H9 (cell line): Measurements from ENCODE around the gene NEAT1. TPM values are rescaled to one million over a fixed set of nuclear protein-coding genes. Genes with fewer than 3 reads are reported as not detected.

Experiments
- DNase-seq: peaks from one replicate; pipeline ENCODE4 v3.0.0-alpha.2; 2017
- H2AFZ ChIP-seq: one replicate; pipeline ENCODE4 v1.6.1; 2013; ENCODE audit warnings: mild to moderate bottlenecking, low read length, control low read depth, moderate library complexity
- H2AK5ac ChIP-seq: 2 replicates; pipeline ENCODE4 v1.6.1; 2013; ENCODE audit warnings: low read length, control low read depth, mixed read lengths; ENCODE audit not compliant: insufficient read length
- H2BK120ac ChIP-seq: one replicate; pipeline ENCODE4 v1.6.1; 2013; ENCODE audit warnings: low read depth, mild to moderate bottlenecking, low read length, control low read depth, inconsistent platforms; ENCODE audit not compliant: poor library complexity, severe bottlenecking
- H2BK12ac ChIP-seq: 2 replicates; pipeline ENCODE4 v1.6.1; 2013; ENCODE audit warnings: low read length, control low read depth, mixed read lengths, low read depth; ENCODE audit not compliant: insufficient read length
- H2BK15ac ChIP-seq: 2 replicates; pipeline ENCODE4 v1.6.1; 2013; ENCODE audit warnings: low read depth, low read length, control low read depth
- H2BK20ac ChIP-seq: one replicate; pipeline ENCODE4 v1.6.1; 2013; ENCODE audit warnings: low read depth, mild to moderate bottlenecking, low read length, control low read depth, inconsistent platforms; ENCODE audit not compliant: poor library complexity, severe bottlenecking
- H2BK5ac ChIP-seq: 2 replicates; pipeline ENCODE4 v1.6.1; 2013; ENCODE audit warnings: low read length, control low read depth, mixed read lengths; ENCODE audit not compliant: insufficient read length
- H3K14ac ChIP-seq: 2 replicates; pipeline ENCODE4 v1.6.1; 2013; ENCODE audit warnings: low read length, control low read depth; ENCODE audit not compliant: insufficient read depth
- H3K18ac ChIP-seq: 2 replicates; pipeline ENCODE4 v1.6.1; 2013; ENCODE audit warnings: low read depth, mild to moderate bottlenecking, mixed read lengths, low read length, control low read depth; ENCODE audit not compliant: insufficient read length
- H3K23ac ChIP-seq: 2 replicates; pipeline ENCODE4 v1.6.1; 2013; ENCODE audit warnings: low read length, control low read depth, mixed read lengths, low read depth; ENCODE audit not compliant: insufficient read length
- H3K23me2 ChIP-seq: 2 replicates; pipeline ENCODE4 v1.6.1; 2013; ENCODE audit warnings: low read depth, mild to moderate bottlenecking, mixed read lengths, low read length, control low read depth; ENCODE audit not compliant: insufficient read length, poor library complexity, severe bottlenecking
- H3K27ac ChIP-seq: 2 replicates; pipeline ENCODE4 v1.5.1; 2013; ENCODE audit warnings: low read length, control low read depth, mixed read lengths, low read depth; ENCODE audit not compliant: insufficient read length
- H3K27me3 ChIP-seq: 2 replicates; pipeline ENCODE4 v1.6.1; 2013; ENCODE audit warnings: low read length, control low read depth, inconsistent platforms; ENCODE audit not compliant: insufficient read depth
- H3K4ac ChIP-seq: 2 replicates; pipeline ENCODE4 v1.6.1; 2013; ENCODE audit warnings: low read depth, mild to moderate bottlenecking, control low read depth, inconsistent platforms, low read length, moderate library complexity
- H3K4me1 ChIP-seq: 2 replicates; pipeline ENCODE4 v1.6.1; 2013; ENCODE audit warnings: low read length, control low read depth, inconsistent platforms; ENCODE audit not compliant: insufficient read depth
- H3K4me2 ChIP-seq: 2 replicates; pipeline ENCODE4 v1.6.1; 2013; ENCODE audit warnings: low read length, control low read depth, mixed read lengths; ENCODE audit not compliant: insufficient read length, insufficient read depth
- H3K56ac ChIP-seq: 2 replicates; pipeline ENCODE4 v1.6.1; 2013; ENCODE audit warnings: low read depth, mild to moderate bottlenecking, mixed read lengths, low read length, control low read depth; ENCODE audit not compliant: insufficient read length
- H3K79me1 ChIP-seq: 2 replicates; pipeline ENCODE4 v1.6.1; 2013; ENCODE audit warnings: low read depth, mild to moderate bottlenecking, moderate library complexity, low read length, control low read depth, inconsistent platforms; ENCODE audit not compliant: insufficient read depth, poor library complexity, severe bottlenecking
- H3K79me2 ChIP-seq: 2 replicates; pipeline ENCODE4 v1.6.1; 2013; ENCODE audit warnings: low read length, control low read depth, inconsistent platforms; ENCODE audit not compliant: insufficient read depth
- H3K9ac ChIP-seq: 2 replicates; pipeline ENCODE4 v1.6.1; 2013; ENCODE audit warnings: low read length, control low read depth, mixed read lengths; ENCODE audit not compliant: insufficient read length; ENCODE audit errors: extremely low read depth
- H3K9me3 ChIP-seq: one replicate; pipeline ENCODE4 v1.6.1; 2013; ENCODE audit warnings: low read depth, low read length, inconsistent platforms; ENCODE audit not compliant: control insufficient read depth
- H3T11ph ChIP-seq: one replicate; pipeline ENCODE4 v1.6.1; 2013; ENCODE audit warnings: mild to moderate bottlenecking, low read length, control low read depth, inconsistent platforms
- H4K20me1 ChIP-seq: one replicate; pipeline ENCODE4 v1.6.1; 2013; ENCODE audit not compliant: control insufficient read depth, insufficient read length, insufficient read depth
- H4K5ac ChIP-seq: 2 replicates; pipeline ENCODE4 v1.6.1; 2013; ENCODE audit warnings: low read depth, mild to moderate bottlenecking, mixed read lengths, low read length, control low read depth; ENCODE audit not compliant: insufficient read length
- H4K8ac ChIP-seq: replicated peaks from 2 replicates; pipeline ENCODE4 v1.6.1; 2013; ENCODE audit warnings: low read length, control low read depth, mixed read lengths, low read depth; ENCODE audit not compliant: insufficient read length
- H4K91ac ChIP-seq: 2 replicates; pipeline ENCODE4 v1.6.1; 2013; ENCODE audit warnings: low read depth, mild to moderate bottlenecking, moderate library complexity, mixed read lengths, low read length, control low read depth; ENCODE audit not compliant: insufficient read length
- H3K27ac Mint-ChIP-seq, 3 experiments: 2 replicates in 2 of 3; 3 replicates in 1 of 3; pipeline ENCODE4 v1.8.0; 2020 to 2021; ENCODE audit warnings: mixed read lengths in 3 of 3, mild to moderate bottlenecking in 1 of 3, moderate library complexity in 1 of 3
- H3K27me3 Mint-ChIP-seq: 2 replicates; pipeline ENCODE4 v1.8.0; 2021; ENCODE audit warnings: low read depth, mild to moderate bottlenecking, moderate library complexity, mixed read lengths
- H3K36me3 Mint-ChIP-seq, 3 experiments: 2 replicates in 2 of 3; 3 replicates in 1 of 3; pipeline ENCODE4 v1.8.0; 2020 to 2021; ENCODE audit warnings: low read depth in 3 of 3, mixed read lengths in 3 of 3; ENCODE audit not compliant: insufficient read depth in 1 of 3
- H3K4me1 Mint-ChIP-seq, 2 experiments: 2 replicates each; pipeline ENCODE4 v1.8.0; 2020; ENCODE audit warnings: mixed read lengths in 2 of 2
- H3K4me3 Mint-ChIP-seq, 2 experiments: 2 replicates in 1 of 2; 3 replicates in 1 of 2; pipeline ENCODE4 v1.8.0; 2020 to 2021; ENCODE audit warnings: mild to moderate bottlenecking in 2 of 2, mixed read lengths in 2 of 2, moderate library complexity in 1 of 2
- H3K9me3 Mint-ChIP-seq, 2 experiments: 2 replicates in 1 of 2; 3 replicates in 1 of 2; pipeline ENCODE4 v1.8.0; 2020; ENCODE audit warnings: mild to moderate bottlenecking in 2 of 2, mixed read lengths in 2 of 2, moderate library complexity in 1 of 2
- CTCF ChIP-seq: fragments of 200-600 bp; sonication (generic); conservative IDR thresholded peaks from 3 replicates; pipeline ENCODE4 v1.8.0; 2021; ENCODE audit warnings: antibody characterized with exemption, mild to moderate bottlenecking
- WGBS: extraction: QIAGEN DNeasy Blood & Tissue Kit; methylation state at CpG from one replicate; pipeline ENCODE4 v1.1.7; 2013; ENCODE audit warnings: missing lambda C conversion rate, low lambda C conversion rate, mixed read lengths; ENCODE audit not compliant: insufficient read length; ENCODE audit errors: extremely low coverage; 5-methylcytosine and 5-hydroxymethylcytosine counted together
- total RNA-seq: library from RNA; stranded (reverse); gene quantifications from 2 replicates; pipeline ENCODE4 v1.2.1, GENCODE V29; 2021

Gene NEAT1
- total RNA-seq, 1 experiment from 2014 or later, result 12.7 TPM

GRCh38 chr11:65470433-65471049 is 47.9 kb downstream of the NEAT1 start:
- H4K91ac ChIP-seq, result no peak overlapping the region
- Mint-ChIP-seq H3K36me3 (no peaks in the 10 kb centered on the region), H3K4me1 (peaks cover 3 to 6% of the 10 kb centered on the region in 2 experiments; a peak in 2 of 4 replicates), H3K9me3 (no peaks in the 10 kb centered on the region; a peak in 2 of 5 replicates), H3K4me3 (no peak overlapping the region; a peak in 1 of 5 replicates), H3K27ac (no peak overlapping the region), H3K27me3 (peaks cover 35% of the 10 kb centered on the region)
- no peak overlapping the region for H3T11ph ChIP-seq
- no peak overlapping the region for H3K4ac ChIP-seq
- no peak overlapping the region for H2BK20ac ChIP-seq
- no peaks in the 10 kb centered on the region for H3K23me2 ChIP-seq
- H3K79me1 ChIP-seq, result no peaks in the 10 kb centered on the region
- H3K9me3 ChIP-seq, result no peaks in the 10 kb centered on the region
- no peak overlapping the region for H3K27ac ChIP-seq
- H4K20me1 ChIP-seq, result no peaks in the 10 kb centered on the region
- no peak overlapping the region for H4K8ac ChIP-seq
- no peak overlapping the region for H2AFZ ChIP-seq
- TF ChIP-seq CTCF, result no peak
- H4K5ac ChIP-seq, result no peak overlapping the region
- H2BK12ac ChIP-seq, result no peak overlapping the region
- no peaks in the 10 kb centered on the region for H3K79me2 ChIP-seq
- H2BK15ac ChIP-seq, result no peak overlapping the region
- H3K56ac ChIP-seq, result no peak overlapping the region
- DNase-seq, result no peak
- H3K4me2 ChIP-seq, result no peak overlapping the region
- no peak overlapping the region for H2AK5ac ChIP-seq
- no peak overlapping the region for H2BK120ac ChIP-seq
- no peak overlapping the region for H3K23ac ChIP-seq
- no peak overlapping the region for H3K14ac ChIP-seq
- peaks cover 7% of the 10 kb centered on the region; the same call in 1 of the 2 replicates for H3K27me3 ChIP-seq
- no peaks in the 10 kb centered on the region for H3K4me1 ChIP-seq
- no peak overlapping the region for H2BK5ac ChIP-seq
- no peak overlapping the region for H3K18ac ChIP-seq
- no peak overlapping the region for H3K9ac ChIP-seq
- WGBS, result no CpG with 5 or more reads among the region's 8 CpGs
